Activated CD4-positive, alpha-beta T cell treated with anti-CD3 and anti-CD28 coated beads, Interleukin-2, amount 10 ng/mL, durations not matched to agents 7 days and 5 days (primary cell): ENCODE data around the gene GRID1. TPM values are rescaled to one million over a fixed set of nuclear protein-coding genes. Genes with fewer than 3 reads are reported as not detected.

Experiments
- CTCF ChIA-PET: fragments of 350-600 bp; sonication (Branson Sonifier 250); formaldehyde crosslinking; loops from one replicate; lab custom pipeline; 2021; ENCODE audit warnings: antibody characterized with exemption; lab: Charles Lee
- POLR2A ChIA-PET: fragments of 350-600 bp; sonication (Branson Sonifier 250); formaldehyde crosslinking; loops from one replicate; lab custom pipeline; 2021; ENCODE audit warnings: antibody characterized with exemption; lab: Charles Lee
- DNase-seq: peaks from one replicate; pipeline ENCODE4 v3.0.0-alpha.2; 2020
- H3K27ac Mint-ChIP-seq: one replicate; pipeline ENCODE4 v1.8.0; 2021; ENCODE audit warnings: mild to moderate bottlenecking, moderate library complexity, mixed read lengths
- H3K27me3 Mint-ChIP-seq: one replicate; pipeline ENCODE4 v1.8.0; 2021; ENCODE audit warnings: mixed read lengths
- H3K36me3 Mint-ChIP-seq: one replicate; pipeline ENCODE4 v1.8.0; 2021; ENCODE audit warnings: low read depth, mixed read lengths
- H3K4me1 Mint-ChIP-seq: one replicate; pipeline ENCODE4 v1.8.0; 2021; ENCODE audit warnings: mixed read lengths
- H3K4me3 Mint-ChIP-seq: one replicate; pipeline ENCODE4 v1.8.0; 2021; ENCODE audit warnings: mild to moderate bottlenecking, moderate library complexity, mixed read lengths
- H3K9me3 Mint-ChIP-seq: one replicate; pipeline ENCODE4 v1.8.0; 2021; ENCODE audit warnings: mixed read lengths
- total RNA-seq, 2 experiments: library from RNA; stranded (reverse); gene quantifications; one replicate each; pipeline ENCODE4 v1.2.3, GENCODE V29; 2021

The GRID1 gene
- total RNA-seq, 2 experiments from 2014 or later, result not detected

- Mint-ChIP-seq H3K4me1 (peaks cover 7% of the 10 kb centered on the region), H3K27me3 (peaks cover 71% of the 10 kb centered on the region), H3K27ac (no peak overlapping the region), H3K4me3 (no peak overlapping the region), H3K36me3 (no peaks in the 10 kb centered on the region), H3K9me3 (no peaks in the 10 kb centered on the region)
- CTCF ChIA-PET, result interaction anchor here (0.6 to 1.3 kb wide), 2 partner anchors 35 to 239 kb away, joined by 3 to 6 read pairs; no protein-coding TSS in a partner anchor
- DNase-seq, result no peak
- POLR2A ChIA-PET, result no interaction called here
Measured at GRCh38 chr10:86364491-86365345, 1.9 kb downstream of the GRID1 start.

- ChIA-PET POLR2A (no interaction called here), CTCF (interaction anchor here (1.3 kb wide), 1 partner anchor 36 kb away, joined by 6 read pairs; no protein-coding TSS in a partner anchor)
- no peak overlapping the region for H3K27ac Mint-ChIP-seq
- no peaks in the 10 kb centered on the region for H3K9me3 Mint-ChIP-seq
- H3K27me3 Mint-ChIP-seq, result peaks cover 69% of the 10 kb centered on the region
- H3K4me1 Mint-ChIP-seq, result peaks cover 7% of the 10 kb centered on the region
- no peak for DNase-seq
- no peaks in the 10 kb centered on the region for H3K36me3 Mint-ChIP-seq
- H3K4me3 Mint-ChIP-seq, result no peak overlapping the region
Measured at GRCh38 chr10:86363833-86364490, 2.6 kb downstream of the GRID1 start.

GRCh38 chr10:86363184-86363832 lies 3.3 kb downstream of the GRID1 start:
- Mint-ChIP-seq H3K36me3 (no peaks in the 10 kb centered on the region), H3K4me3 (no peak overlapping the region), H3K4me1 (peaks cover 7% of the 10 kb centered on the region), H3K9me3 (no peaks in the 10 kb centered on the region), H3K27me3 (peaks cover 63% of the 10 kb centered on the region), H3K27ac (no peak overlapping the region)
- ChIA-PET CTCF (no interaction called here), POLR2A (no interaction called here)
- no peak for DNase-seq

GRCh38 chr10:86362586-86363183 lies 3.9 kb downstream of the GRID1 start:
- ChIA-PET CTCF (interaction anchor here (0.7 kb wide), 1 partner anchor 576 kb away, joined by 6 read pairs; no protein-coding TSS in a partner anchor), POLR2A (no interaction called here)
- no peaks in the 10 kb centered on the region for H3K36me3 Mint-ChIP-seq
- H3K4me1 Mint-ChIP-seq, result peaks cover 7% of the 10 kb centered on the region
- no peaks in the 10 kb centered on the region for H3K9me3 Mint-ChIP-seq
- no peak overlapping the region for H3K27ac Mint-ChIP-seq
- H3K27me3 Mint-ChIP-seq, result peaks cover 57% of the 10 kb centered on the region
- H3K4me3 Mint-ChIP-seq, result no peak overlapping the region
- DNase-seq, result no peak

- peaks cover 7% of the 10 kb centered on the region for H3K4me1 Mint-ChIP-seq
- no peaks in the 10 kb centered on the region for H3K36me3 Mint-ChIP-seq
- H3K27ac Mint-ChIP-seq, result no peak overlapping the region
- no peaks in the 10 kb centered on the region for H3K9me3 Mint-ChIP-seq
- H3K27me3 Mint-ChIP-seq, result peaks cover 53% of the 10 kb centered on the region
- DNase-seq, result no peak
- POLR2A ChIA-PET, result no interaction called here
- no peak overlapping the region for H3K4me3 Mint-ChIP-seq
- CTCF ChIA-PET, result interaction anchor here (0.7 to 2.1 kb wide), 3 partner anchors 11 to 577 kb away, joined by 3 to 6 read pairs (median 6); no protein-coding TSS in a partner anchor
Measured at GRCh38 chr10:86362129-86362527, 4.5 kb downstream of the GRID1 start.

- H3K27me3 Mint-ChIP-seq, result peaks cover 53% of the 10 kb centered on the region
- no peaks in the 10 kb centered on the region for H3K36me3 Mint-ChIP-seq
- no peak overlapping the region for H3K4me3 Mint-ChIP-seq
- H3K4me1 Mint-ChIP-seq, result peaks cover 7% of the 10 kb centered on the region
- H3K27ac Mint-ChIP-seq, result no peak overlapping the region
- no peak for DNase-seq
- ChIA-PET CTCF (interaction anchor here (1.6 to 2.1 kb wide), 2 partner anchors 10 to 45 kb away, joined by 3 to 6 read pairs; no protein-coding TSS in a partner anchor), POLR2A (no interaction called here)
- H3K9me3 Mint-ChIP-seq, result no peaks in the 10 kb centered on the region
Measured at GRCh38 chr10:86361156-86362128, 5.2 kb downstream of the GRID1 start.

- H3K4me1 Mint-ChIP-seq, result peaks cover 6% of the 10 kb centered on the region
- CTCF ChIA-PET, result interaction anchor here (1.6 to 2.1 kb wide), 2 partner anchors 10 to 44 kb away, joined by 3 to 6 read pairs; no protein-coding TSS in a partner anchor
- no peak overlapping the region for H3K27ac Mint-ChIP-seq
- no peak for DNase-seq
- H3K27me3 Mint-ChIP-seq, result peaks cover 50% of the 10 kb centered on the region
- no peaks in the 10 kb centered on the region for H3K9me3 Mint-ChIP-seq
- POLR2A ChIA-PET, result no interaction called here
- no peak overlapping the region for H3K4me3 Mint-ChIP-seq
- H3K36me3 Mint-ChIP-seq, result no peaks in the 10 kb centered on the region
Measured at GRCh38 chr10:86360657-86361056, 5.9 kb downstream of the GRID1 start.

- Mint-ChIP-seq H3K4me1 (peaks cover 3% of the 10 kb centered on the region), H3K27me3 (peaks cover 43% of the 10 kb centered on the region)
- POLR2A ChIA-PET, result no interaction called here
Measured at GRCh38 chr10:86359954-86360353, 6.6 kb downstream of the GRID1 start.

GRCh38 chr10:86359111-86359510 lies 7.5 kb downstream of the GRID1 start:
- peaks cover under 1% of the 10 kb centered on the region for H3K4me1 Mint-ChIP-seq
- H3K36me3 Mint-ChIP-seq, result no peaks in the 10 kb centered on the region
- CTCF ChIA-PET, result interaction anchor here (0.6 kb wide), 1 partner anchor 22 kb away, joined by 3 read pairs; no protein-coding TSS in a partner anchor
- POLR2A ChIA-PET, result no interaction called here
- H3K27me3 Mint-ChIP-seq, result peaks cover 36% of the 10 kb centered on the region
- no peaks in the 10 kb centered on the region for H3K9me3 Mint-ChIP-seq
- H3K27ac Mint-ChIP-seq, result no peak overlapping the region
- DNase-seq, result no peak
- H3K4me3 Mint-ChIP-seq, result no peak overlapping the region

More at GRCh38 chr10:86359954-86360353, 6.6 kb downstream of the GRID1 start:
- CTCF ChIA-PET, result interaction anchor here (2.1 kb wide), 1 partner anchor 9 kb away, joined by 6 read pairs; no protein-coding TSS in a partner anchor
- Mint-ChIP-seq H3K4me3 (no peak overlapping the region), H3K9me3 (no peaks in the 10 kb centered on the region), H3K27ac (no peak overlapping the region), H3K36me3 (no peaks in the 10 kb centered on the region)
- DNase-seq, result no peak

GRCh38 chr10:86357676-86358075 lies 8.9 kb downstream of the GRID1 start:
- Mint-ChIP-seq H3K9me3 (no peaks in the 10 kb centered on the region), H3K4me1 (no peaks in the 10 kb centered on the region), H3K27me3 (peaks cover 26% of the 10 kb centered on the region), H3K4me3 (no peak overlapping the region), H3K27ac (no peak overlapping the region), H3K36me3 (no peaks in the 10 kb centered on the region)
- ChIA-PET POLR2A (no interaction called here), CTCF (no interaction called here)
- no peak for DNase-seq

GRCh38 chr10:86357041-86357440 lies 9.6 kb downstream of the GRID1 start:
- CTCF ChIA-PET, result no interaction called here
- POLR2A ChIA-PET, result no interaction called here
- H3K36me3 Mint-ChIP-seq, result no peaks in the 10 kb centered on the region
- no peaks in the 10 kb centered on the region for H3K9me3 Mint-ChIP-seq
- peaks cover 20% of the 10 kb centered on the region for H3K27me3 Mint-ChIP-seq
- no peak overlapping the region for H3K27ac Mint-ChIP-seq
- no peak overlapping the region for H3K4me3 Mint-ChIP-seq
- H3K4me1 Mint-ChIP-seq, result no peaks in the 10 kb centered on the region
- no peak for DNase-seq
